SK-N-SH treated with all-trans-retinoic acid at 6 μM for 48 hours (cell line): Measurements from ENCODE around the gene SLC24A4.

Source experiments
- CREB5 ChIP-seq: fragments of 250-450 bp; sonication (Bioruptor Pico); IDR thresholded peaks from 2 replicates; pipeline ENCODE4 v1.5.1; 2020; ENCODE audit warnings: low read depth, mild to moderate bottlenecking, moderate library complexity
- GLIS3 ChIP-seq: fragments of 250-450 bp; sonication (Bioruptor Pico); IDR thresholded peaks from 2 replicates; pipeline ENCODE4 v1.5.0; 2020; ENCODE audit warnings: mild to moderate bottlenecking, moderate library complexity
- OSR1 ChIP-seq: fragments of 250-450 bp; sonication (Bioruptor Pico); IDR thresholded peaks from 2 replicates; pipeline ENCODE4 v1.8.0; 2022; ENCODE audit warnings: moderate library complexity, mild to moderate bottlenecking, inconsistent platforms
- PPARA ChIP-seq: fragments of 250-450 bp; sonication (Bioruptor Pico); IDR thresholded peaks from 2 replicates; pipeline ENCODE4 v1.5.0; 2020; ENCODE audit warnings: mild to moderate bottlenecking, borderline replicate concordance
- ZFP3 ChIP-seq: fragments of 250-450 bp; sonication (Bioruptor Pico); IDR thresholded peaks from 2 replicates; pipeline ENCODE4 v1.5.0; 2020; ENCODE audit warnings: mild to moderate bottlenecking, moderate library complexity
- TF ChIP-seq, protein P1 (sequence below): fragments of 250-450 bp; sonication (Bioruptor Pico); IDR thresholded peaks from 2 replicates; pipeline ENCODE4 v1.5.1; 2021; ENCODE audit warnings: mild to moderate bottlenecking, moderate library complexity

DNA sequence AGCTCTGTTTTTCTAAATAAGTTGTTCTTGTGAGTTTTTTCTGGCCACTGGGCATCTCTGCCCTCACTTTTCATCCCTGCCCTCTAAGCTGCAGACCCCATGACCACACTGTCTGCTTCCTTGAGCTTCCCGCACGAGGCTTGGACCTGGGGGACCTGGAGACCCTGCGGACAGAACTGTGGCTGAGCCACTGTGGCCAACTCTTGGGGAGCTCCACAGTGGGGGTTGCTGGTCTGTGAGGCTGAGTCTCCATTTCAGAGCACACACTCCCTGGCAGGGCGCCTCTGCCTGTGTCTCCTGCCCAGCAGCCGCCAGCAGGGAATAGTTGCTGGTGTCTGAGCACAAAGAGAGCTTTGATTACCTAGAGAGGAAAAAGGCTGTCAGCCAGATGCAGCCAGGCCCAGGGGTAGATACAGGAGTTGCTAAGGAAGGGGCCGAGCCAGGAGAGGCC is 177.6 kb downstream of the SLC24A4 start:
- TF ChIP-seq CREB5 (CRISPR knock-in tag) (no peak), GLIS3 (CRISPR knock-in tag) (no peak), ZFP3 (CRISPR knock-in tag) (no peak), OSR1 (CRISPR knock-in tag) (no peak), PPARA (CRISPR knock-in tag) (no peak)
- TF ChIP-seq, protein P1, sequence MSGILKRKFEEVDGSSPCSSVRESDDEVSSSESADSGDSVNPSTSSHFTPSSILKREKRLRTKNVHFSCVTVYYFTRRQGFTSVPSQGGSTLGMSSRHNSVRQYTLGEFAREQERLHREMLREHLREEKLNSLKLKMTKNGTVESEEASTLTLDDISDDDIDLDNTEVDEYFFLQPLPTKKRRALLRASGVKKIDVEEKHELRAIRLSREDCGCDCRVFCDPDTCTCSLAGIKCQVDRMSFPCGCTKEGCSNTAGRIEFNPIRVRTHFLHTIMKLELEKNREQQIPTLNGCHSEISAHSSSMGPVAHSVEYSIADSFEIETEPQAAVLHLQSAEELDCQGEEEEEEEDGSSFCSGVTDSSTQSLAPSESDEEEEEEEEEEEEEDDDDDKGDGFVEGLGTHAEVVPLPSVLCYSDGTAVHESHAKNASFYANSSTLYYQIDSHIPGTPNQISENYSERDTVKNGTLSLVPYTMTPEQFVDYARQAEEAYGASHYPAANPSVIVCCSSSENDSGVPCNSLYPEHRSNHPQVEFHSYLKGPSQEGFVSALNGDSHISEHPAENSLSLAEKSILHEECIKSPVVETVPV (CRISPR knock-in tag): no peak
